HFF-Myc (cell line): ENCODE measurements around the gene THEMIS2.

Experiments used
- DNase-seq: peaks from one replicate; pipeline ENCODE4 v3.0.0-alpha.2; 2011; ENCODE audit warnings: low read depth; ENCODE audit errors: extremely low read depth
- H3K4me3 ChIP-seq: replicated peaks from 2 replicates; pipeline ENCODE4 v1.5.1; 2011; ENCODE audit warnings: low read depth, mild to moderate bottlenecking, control low read depth, low read length
- TF ChIP-seq, protein P1 (sequence below): IDR thresholded peaks from 2 replicates; pipeline ENCODE4 v1.5.1; 2012; ENCODE audit warnings: mild to moderate bottlenecking, low read depth, low read length, control low read depth; ENCODE audit errors: missing control alignments

THEMIS2 gene

DNA sequence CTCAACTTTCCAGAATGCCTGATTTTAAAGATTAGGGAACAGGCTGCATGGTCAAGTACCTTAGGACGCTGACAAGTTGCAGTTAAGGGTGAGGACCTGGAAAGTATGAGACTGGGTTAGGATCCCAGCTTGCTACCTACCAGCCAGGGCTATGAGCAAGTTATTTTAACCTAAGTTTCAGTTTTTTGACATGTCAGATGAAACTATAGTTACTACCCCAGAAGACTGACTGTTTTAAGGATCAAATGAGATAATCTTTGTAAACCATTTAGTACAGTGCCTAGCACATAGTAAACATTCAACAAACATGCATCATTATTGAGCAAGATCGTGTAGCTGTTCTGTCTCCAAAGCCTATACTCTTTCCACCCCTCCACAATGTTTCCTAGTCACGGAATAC lies 14.4 kb downstream of the THEMIS2 start:
- H3K4me3 ChIP-seq, result no peak overlapping the region
- no peak for DNase-seq
- TF ChIP-seq, protein P1, sequence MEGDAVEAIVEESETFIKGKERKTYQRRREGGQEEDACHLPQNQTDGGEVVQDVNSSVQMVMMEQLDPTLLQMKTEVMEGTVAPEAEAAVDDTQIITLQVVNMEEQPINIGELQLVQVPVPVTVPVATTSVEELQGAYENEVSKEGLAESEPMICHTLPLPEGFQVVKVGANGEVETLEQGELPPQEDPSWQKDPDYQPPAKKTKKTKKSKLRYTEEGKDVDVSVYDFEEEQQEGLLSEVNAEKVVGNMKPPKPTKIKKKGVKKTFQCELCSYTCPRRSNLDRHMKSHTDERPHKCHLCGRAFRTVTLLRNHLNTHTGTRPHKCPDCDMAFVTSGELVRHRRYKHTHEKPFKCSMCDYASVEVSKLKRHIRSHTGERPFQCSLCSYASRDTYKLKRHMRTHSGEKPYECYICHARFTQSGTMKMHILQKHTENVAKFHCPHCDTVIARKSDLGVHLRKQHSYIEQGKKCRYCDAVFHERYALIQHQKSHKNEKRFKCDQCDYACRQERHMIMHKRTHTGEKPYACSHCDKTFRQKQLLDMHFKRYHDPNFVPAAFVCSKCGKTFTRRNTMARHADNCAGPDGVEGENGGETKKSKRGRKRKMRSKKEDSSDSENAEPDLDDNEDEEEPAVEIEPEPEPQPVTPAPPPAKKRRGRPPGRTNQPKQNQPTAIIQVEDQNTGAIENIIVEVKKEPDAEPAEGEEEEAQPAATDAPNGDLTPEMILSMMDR, result no peak

DNA sequence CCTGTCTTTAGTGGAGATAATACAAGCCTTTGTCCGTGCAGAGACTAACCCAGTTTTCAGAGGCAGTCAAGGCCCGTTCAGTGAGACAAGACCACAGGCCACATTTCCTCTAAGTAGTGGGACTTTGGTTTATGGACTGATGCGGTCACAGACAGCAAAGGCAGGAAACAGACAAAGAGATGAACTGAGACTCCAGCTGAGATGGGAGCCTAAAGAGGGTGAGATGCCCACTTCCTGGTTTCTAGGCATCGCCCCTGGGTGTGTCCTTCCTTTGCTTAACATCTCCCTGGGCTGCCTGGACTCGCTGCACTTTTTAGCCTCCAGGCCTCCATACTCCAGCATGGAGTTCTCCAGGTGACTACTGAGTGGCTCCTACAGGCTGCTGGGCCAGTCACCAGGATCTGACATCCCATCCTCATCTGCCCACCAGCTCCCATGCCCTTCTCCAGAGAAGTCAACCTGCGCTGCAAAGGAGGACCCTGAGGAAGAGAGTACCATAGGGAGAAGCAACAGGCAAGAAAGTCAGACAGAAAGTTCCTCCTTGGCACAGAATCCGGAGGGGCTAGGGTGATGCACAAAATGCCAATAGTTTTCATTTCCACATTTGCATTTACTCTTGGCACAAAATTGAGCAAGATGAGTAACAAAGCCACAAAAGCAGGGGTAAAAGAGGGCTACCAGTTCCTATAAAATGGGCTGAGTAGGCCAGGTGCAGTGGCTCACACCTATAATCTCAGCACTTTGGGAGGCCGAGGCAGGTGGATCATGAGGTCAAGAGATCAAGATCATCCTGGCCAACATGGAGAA lies 15.1 kb downstream of the THEMIS2 start:
- DNase-seq, result no peak
- no peak overlapping the region for H3K4me3 ChIP-seq
- TF ChIP-seq, protein P1, result no peak

DNA sequence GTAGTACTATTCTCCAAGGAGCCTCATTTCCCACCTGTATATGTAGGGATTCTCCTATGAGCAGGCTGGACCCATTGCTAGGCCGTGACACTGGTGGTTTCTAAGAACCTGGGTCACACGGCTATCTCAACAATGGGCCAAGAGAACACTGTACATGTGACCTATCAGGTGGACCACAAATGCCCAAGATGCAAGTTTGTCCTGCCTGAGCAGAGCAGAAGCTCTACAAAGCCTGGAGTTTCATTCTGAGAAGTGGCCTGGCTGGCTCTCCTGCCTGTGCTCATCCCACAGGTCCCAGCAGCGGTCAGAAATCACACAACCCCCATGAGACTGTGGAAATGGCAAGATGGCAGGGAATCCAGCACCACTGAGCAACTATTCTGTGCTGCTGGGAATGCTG lies 17.2 kb downstream of the THEMIS2 start:
- TF ChIP-seq, protein P1, result no peak
- no peak for DNase-seq
- no peak overlapping the region for H3K4me3 ChIP-seq

DNA sequence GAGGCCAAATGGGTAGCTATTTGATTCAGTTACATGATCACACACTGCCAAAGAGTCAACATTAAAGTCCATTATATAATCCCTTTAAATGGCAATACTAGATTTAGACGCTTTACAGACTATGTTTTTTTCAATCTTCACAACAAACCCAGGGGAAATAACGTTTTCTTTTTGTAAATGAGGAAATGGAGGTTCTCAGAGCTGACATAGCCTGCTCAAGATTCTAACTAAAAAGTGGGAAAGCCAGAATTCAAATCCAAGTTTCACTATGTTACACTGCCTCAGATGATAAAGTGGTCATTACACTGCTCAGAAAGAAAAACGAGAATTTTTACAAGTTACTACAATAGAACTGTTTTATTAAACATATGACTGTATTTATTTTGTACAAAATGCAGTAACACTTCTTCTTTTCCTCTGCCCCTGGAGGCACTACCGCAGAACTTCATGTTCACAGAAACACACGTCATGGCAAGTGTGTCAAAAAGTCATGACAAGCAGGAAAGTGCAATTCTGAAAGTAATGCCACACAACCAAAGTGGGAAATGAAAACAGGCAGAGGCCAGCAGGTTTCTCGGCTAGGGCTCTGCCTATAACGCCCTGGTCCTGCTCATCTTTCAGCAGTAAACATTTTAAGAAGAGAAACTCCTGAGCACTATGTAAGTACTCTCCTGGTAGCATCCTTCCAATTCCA lies 19.0 kb downstream of the THEMIS2 start:
- DNase-seq, result no peak
- TF ChIP-seq, protein P1, result no peak
- no peak overlapping the region for H3K4me3 ChIP-seq

DNA sequence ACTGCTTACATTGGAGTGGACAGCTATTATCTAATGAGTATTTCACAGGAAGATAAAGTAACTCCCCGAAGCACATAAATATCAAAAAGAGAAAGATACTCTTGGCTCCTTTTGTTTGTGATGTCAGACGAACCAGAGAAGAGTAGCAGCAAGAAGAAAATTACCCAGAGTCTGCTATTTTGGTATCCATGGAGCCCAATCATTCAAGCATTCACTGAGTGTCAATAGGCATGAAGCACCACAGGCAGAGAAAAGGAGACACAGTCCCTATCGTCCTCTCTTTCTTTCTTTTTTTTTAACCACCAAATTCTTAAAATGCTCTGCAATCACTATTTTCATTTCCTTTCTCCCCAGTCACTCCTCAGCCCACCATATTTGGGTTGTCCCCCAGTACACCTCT lies 22.2 kb downstream of the THEMIS2 start:
- DNase-seq, result no peak
- TF ChIP-seq, protein P1, result no peak
- no peak overlapping the region for H3K4me3 ChIP-seq

DNA sequence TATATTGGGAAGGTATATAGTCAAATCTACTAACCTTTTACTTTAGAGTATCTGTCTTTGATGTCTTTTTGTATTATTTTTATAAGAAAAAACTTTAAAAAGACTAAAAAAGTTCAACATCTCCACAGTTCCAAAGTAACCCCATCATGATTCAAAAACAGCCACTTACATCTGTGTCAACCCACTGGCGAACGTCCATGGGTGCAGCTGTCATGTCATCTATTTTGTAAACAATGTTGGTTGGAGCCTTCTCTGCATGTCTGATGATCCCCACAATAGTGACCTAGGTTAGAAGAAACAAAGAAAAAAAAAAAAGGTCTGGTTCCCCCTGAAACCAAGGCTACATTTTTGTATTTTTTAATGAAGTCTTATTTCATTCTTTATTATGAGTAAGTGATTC lies 34.4 kb downstream of the THEMIS2 start:
- TF ChIP-seq, protein P1, result no peak
- DNase-seq, result no peak
- no peak overlapping the region for H3K4me3 ChIP-seq
